ENCODE measurements around the gene L3MBTL2.
A peak's percentile ranks its signal among the peaks of the same experiment; 100 is the strongest.

L3MBTL2 gene

DNA sequence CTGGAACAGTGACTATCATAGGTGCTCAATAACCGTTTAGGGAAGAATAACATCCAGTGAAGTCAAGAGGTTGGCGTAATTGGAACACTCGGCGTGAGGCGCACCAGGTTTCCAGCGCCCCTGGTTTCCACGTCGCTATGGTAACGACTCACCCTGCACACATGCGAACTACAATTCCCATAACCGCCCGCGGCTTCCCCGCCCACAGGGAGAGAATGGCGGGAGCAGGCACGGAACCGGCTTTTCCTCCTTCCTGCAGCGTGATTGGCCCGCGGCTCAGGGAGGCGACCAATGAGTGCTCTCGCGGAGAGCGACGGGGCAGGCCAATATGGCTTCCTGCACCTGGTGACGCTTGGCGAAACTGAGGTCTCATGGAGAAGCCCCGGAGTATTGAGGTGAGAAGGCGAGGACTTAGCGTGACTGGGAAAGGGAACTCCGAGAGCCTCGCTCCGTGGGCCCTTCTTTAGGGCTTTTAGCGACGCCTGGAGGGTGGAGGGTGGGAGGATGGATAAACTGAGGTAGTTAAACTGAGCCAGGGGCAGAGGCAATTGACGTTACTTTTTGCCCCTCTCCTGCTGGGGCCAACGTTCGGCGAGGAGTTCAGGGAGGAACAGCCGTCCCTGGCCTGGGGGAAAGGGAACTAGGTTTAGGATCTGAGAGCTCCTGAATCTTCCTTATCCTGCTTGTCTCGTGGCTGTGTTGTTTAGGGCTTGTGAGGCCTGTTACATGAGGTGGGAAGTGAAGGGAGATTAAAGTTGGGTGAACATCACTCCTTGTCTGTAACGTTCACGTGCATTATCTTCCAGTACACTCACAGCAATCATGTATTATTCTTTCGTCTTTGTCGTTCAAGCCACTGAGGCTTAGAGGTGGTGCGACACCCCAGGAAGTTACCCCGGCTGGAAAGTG is at the start of gene L3MBTL2:
TSS of gene L3MBTL2 (plus strand) at position 321 of the 909 bp plus-strand sequence. CDS start at position 372, 51 bp downstream.
- Histone ChIP-seq H3K36me3 (replicated peaks; ENCODE audit: insufficient read depth, low read length) (no peaks in the 10 kb centered on the region), H3K79me2 (ENCODE audit: low read length) (peaks cover 39% of the 10 kb centered on the region), H3K9me3 (replicated peaks; ENCODE audit: insufficient read depth, low read length) (no peaks in the 10 kb centered on the region), H3K4me2 (ENCODE audit: low read depth, low read length) (peak within 1 kb of the TSS; percentile 62), H3K9ac (ENCODE audit: low read length) (peak within 1 kb of the TSS; percentile 92), H2AFZ (ENCODE audit: low read length) (peak within 1 kb of the TSS; percentile 82), H3K4me3 (ENCODE audit: low read length) (peak within 1 kb of the TSS; percentile 95), H3K4me1 (ENCODE audit: low read length) (no peaks in the 10 kb centered on the region), H3K27ac (ENCODE audit: low read length) (peak within 1 kb of the TSS; percentile 65; the same call in 1 of the 2 replicates), H3K27me3 (replicated peaks; ENCODE audit: insufficient read depth, low read length) (0 out of 2 replicates have a peak, but pooled peaks cover 6% of the 10 kb centered on the region), H3F3A (ENCODE audit: insufficient read depth, low read length) (no peaks in the 10 kb centered on the region), H4K20me1 (ENCODE audit: insufficient read depth, low read length) (no peaks in the 10 kb centered on the region), H3K9me2 (replicated peaks; ENCODE audit: insufficient read depth, low read length) (no peaks in the 10 kb centered on the region)
- DNase-seq = peak; percentile 97
- TF ChIP-seq EZH2phosphoT487 (IDR thresholded peaks at IDR 0.05; ENCODE audit: low read length) = no peak
- TF ChIP-seq EZH2 (optimal IDR thresholded peaks at IDR 0.05; ENCODE audit: low read depth, low read length) = no peak
- TF ChIP-seq, protein P1, sequence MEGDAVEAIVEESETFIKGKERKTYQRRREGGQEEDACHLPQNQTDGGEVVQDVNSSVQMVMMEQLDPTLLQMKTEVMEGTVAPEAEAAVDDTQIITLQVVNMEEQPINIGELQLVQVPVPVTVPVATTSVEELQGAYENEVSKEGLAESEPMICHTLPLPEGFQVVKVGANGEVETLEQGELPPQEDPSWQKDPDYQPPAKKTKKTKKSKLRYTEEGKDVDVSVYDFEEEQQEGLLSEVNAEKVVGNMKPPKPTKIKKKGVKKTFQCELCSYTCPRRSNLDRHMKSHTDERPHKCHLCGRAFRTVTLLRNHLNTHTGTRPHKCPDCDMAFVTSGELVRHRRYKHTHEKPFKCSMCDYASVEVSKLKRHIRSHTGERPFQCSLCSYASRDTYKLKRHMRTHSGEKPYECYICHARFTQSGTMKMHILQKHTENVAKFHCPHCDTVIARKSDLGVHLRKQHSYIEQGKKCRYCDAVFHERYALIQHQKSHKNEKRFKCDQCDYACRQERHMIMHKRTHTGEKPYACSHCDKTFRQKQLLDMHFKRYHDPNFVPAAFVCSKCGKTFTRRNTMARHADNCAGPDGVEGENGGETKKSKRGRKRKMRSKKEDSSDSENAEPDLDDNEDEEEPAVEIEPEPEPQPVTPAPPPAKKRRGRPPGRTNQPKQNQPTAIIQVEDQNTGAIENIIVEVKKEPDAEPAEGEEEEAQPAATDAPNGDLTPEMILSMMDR (IDR thresholded peaks at IDR 0.05; ENCODE audit: low read length) = no peak

DNA sequence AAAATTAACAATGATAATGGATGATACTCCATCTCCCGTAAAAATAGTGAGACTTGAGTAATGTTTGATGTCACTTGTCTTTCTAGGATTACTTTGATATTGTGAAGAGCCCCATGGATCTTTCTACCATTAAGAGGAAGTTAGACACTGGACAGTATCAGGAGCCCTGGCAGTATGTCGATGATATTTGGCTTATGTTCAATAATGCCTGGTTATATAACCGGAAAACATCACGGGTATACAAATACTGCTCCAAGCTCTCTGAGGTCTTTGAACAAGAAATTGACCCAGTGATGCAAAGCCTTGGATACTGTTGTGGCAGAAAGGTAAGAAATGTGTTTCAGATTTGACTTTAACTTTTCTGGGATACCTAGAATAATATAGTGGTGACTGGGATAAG is 48.0 kb upstream of the L3MBTL2 start:
- H3K79me2 ChIP-seq (ENCODE audit: low read length) = peaks cover 9% of the 10 kb centered on the region
- H4K20me1 ChIP-seq (ENCODE audit: insufficient read depth, low read length) = no peaks in the 10 kb centered on the region
- no peak overlapping the region for H3K27ac ChIP-seq (ENCODE audit: low read length)
- H3F3A ChIP-seq (ENCODE audit: insufficient read depth, low read length) = no peaks in the 10 kb centered on the region; the same call in 1 of the 2 replicates
- H3K9me3 ChIP-seq (replicated peaks; ENCODE audit: insufficient read depth, low read length) = no peaks in the 10 kb centered on the region
- H3K27me3 ChIP-seq (replicated peaks; ENCODE audit: insufficient read depth, low read length) = no peaks in the 10 kb centered on the region
- no peaks in the 10 kb centered on the region for H3K4me1 ChIP-seq (ENCODE audit: low read length)
- no peak overlapping the region for H3K4me2 ChIP-seq (ENCODE audit: low read depth, low read length)
- H3K9me2 ChIP-seq (replicated peaks; ENCODE audit: insufficient read depth, low read length) = no peaks in the 10 kb centered on the region
- TF ChIP-seq, protein P1 (IDR thresholded peaks at IDR 0.05; ENCODE audit: low read length) = no peak
- TF ChIP-seq EZH2 (optimal IDR thresholded peaks at IDR 0.05; ENCODE audit: low read depth, low read length) (no peak), EZH2phosphoT487 (IDR thresholded peaks at IDR 0.05; ENCODE audit: low read length) (no peak)
- DNase-seq = no peak
- no peak overlapping the region for H2AFZ ChIP-seq (ENCODE audit: low read length)
- H3K36me3 ChIP-seq (replicated peaks; ENCODE audit: insufficient read depth, low read length) = peaks cover 32% of the 10 kb centered on the region
- no peak overlapping the region for H3K9ac ChIP-seq (ENCODE audit: low read length)
- H3K4me3 ChIP-seq (ENCODE audit: low read length) = no peak overlapping the region

DNA sequence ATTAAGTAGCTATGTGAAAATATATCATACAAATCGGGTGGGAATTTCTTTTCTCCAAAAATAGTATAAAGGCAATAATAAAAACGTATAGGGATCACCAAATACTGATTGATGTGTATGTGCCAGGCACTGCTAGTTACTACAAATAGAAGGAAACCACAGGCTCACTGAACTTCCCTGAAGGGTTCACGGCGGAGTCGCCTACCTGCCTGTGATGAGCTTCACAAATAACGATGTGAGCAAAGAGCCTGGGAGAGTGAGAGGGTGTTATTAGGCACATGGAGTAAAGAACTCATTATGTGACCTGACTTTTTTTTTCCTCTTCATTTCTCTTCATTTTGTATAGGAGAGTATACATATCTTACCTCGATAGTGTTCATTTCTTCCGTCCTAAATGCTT is 36.0 kb upstream of the L3MBTL2 start:
- TF ChIP-seq, protein P1 (IDR thresholded peaks at IDR 0.05; ENCODE audit: low read length) = no peak
- TF ChIP-seq EZH2 (optimal IDR thresholded peaks at IDR 0.05; ENCODE audit: low read depth, low read length) (no peak), EZH2phosphoT487 (IDR thresholded peaks at IDR 0.05; ENCODE audit: low read length) (no peak)

More for the DNA sequence above, 36.0 kb upstream of the L3MBTL2 start:
- no peaks in the 10 kb centered on the region for H3K9me2 ChIP-seq (replicated peaks; ENCODE audit: insufficient read depth, low read length)
- no peaks in the 10 kb centered on the region for H3K27me3 ChIP-seq (replicated peaks; ENCODE audit: insufficient read depth, low read length)
- H4K20me1 ChIP-seq (ENCODE audit: insufficient read depth, low read length) = no peaks in the 10 kb centered on the region
- H3K27ac ChIP-seq (ENCODE audit: low read length) = no peak overlapping the region
- no peaks in the 10 kb centered on the region for H3K9me3 ChIP-seq (replicated peaks; ENCODE audit: insufficient read depth, low read length)
- H3K36me3 ChIP-seq (replicated peaks; ENCODE audit: insufficient read depth, low read length) = peaks cover 34% of the 10 kb centered on the region
- H3K79me2 ChIP-seq (ENCODE audit: low read length) = peaks cover 8% of the 10 kb centered on the region; the same call in 1 of the 2 replicates
- no peaks in the 10 kb centered on the region for H3F3A ChIP-seq (ENCODE audit: insufficient read depth, low read length)
- no peak overlapping the region for H2AFZ ChIP-seq (ENCODE audit: low read length)
- no peak overlapping the region for H3K9ac ChIP-seq (ENCODE audit: low read length)
- DNase-seq = no peak
- H3K4me2 ChIP-seq (ENCODE audit: low read depth, low read length) = no peak overlapping the region
- H3K4me3 ChIP-seq (ENCODE audit: low read length) = no peak overlapping the region
- no peaks in the 10 kb centered on the region for H3K4me1 ChIP-seq (ENCODE audit: low read length)

All from MM.1S (cell line).